ENCODE measurements around the gene E2F7.

GRCh38 chr12:77040231-77040630 is 25.1 kb downstream of the E2F7 start:
- no peak for TF ChIP-seq CTCF (IDR thresholded peaks at IDR 0.05)
- TF ChIP-seq EZH2phosphoT487 (IDR thresholded peaks at IDR 0.05) = no peak

Data from neural progenitor cell (in vitro differentiated cells).